Activated CD4-positive, CD25-positive, alpha-beta regulatory T cell treated with anti-CD3 and anti-CD28 coated beads, Interleukin-2, amount 50 U/mL, for 24 hours (primary cell): ENCODE data around the gene STX10.

ENCODE experiments used
- ATAC-seq, 2 donors: fragments of 150-1000 bp; cut with Tn5 transposase; one replicate each; pipeline ENCODE4 v1.10.0; 2021; ENCODE audit warnings: mild to moderate bottlenecking in 1 of 2, moderate library complexity in 1 of 2

Gene STX10

DNA sequence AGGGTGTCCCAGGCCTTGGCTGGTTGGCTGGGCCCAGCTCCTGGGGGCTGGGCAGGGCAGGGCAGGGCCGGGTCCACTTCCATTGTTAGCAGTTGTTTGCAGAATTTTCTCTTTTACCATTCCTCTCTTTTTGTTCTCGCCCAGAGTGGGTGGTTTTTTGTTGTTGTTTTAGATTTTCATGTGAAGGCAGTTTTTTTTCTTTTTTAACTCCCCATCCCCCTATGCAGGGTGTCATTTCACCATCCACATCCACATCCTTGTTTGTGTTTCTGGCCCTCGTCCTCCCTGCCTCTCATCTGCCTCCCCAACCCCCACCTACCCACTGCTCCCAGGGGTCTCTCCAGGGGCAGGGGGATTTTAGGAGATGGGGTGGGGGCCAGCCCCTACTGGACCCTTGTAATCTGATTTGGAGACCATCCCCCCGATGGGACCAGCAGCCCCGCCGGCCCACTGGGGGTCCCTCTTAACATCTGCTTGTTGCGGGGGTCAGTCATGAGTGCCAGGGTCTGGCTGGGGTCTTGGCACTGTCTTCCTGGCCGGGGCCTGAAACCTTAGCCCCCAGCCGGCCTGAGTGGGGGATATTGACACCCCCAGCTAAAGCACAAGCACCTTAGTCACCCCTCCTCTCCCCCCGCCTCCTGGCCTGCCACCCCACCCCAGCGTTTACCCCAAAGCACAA, 10.4 kb downstream of the STX10 start:
- ATAC-seq: no peak

DNA sequence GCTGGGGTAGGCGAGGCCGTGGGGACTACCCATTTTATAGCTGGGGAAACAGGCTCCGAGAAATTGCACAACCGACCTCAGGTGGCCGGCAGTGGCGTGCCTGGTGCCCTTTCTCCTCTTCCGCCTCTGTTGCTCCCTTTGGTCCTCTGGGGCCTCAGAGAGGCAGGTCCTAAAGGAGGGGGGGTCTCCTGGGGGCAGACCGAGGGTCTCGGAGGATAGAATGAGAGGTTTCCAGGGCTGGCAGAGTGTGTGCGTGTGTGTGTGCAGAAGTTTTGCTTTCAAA, 11.3 kb downstream of the STX10 start:
- no peak for ATAC-seq

GRCh38 chr19:13138171-13138915, 11.8 kb downstream of the STX10 start:
- no peak for ATAC-seq

DNA sequence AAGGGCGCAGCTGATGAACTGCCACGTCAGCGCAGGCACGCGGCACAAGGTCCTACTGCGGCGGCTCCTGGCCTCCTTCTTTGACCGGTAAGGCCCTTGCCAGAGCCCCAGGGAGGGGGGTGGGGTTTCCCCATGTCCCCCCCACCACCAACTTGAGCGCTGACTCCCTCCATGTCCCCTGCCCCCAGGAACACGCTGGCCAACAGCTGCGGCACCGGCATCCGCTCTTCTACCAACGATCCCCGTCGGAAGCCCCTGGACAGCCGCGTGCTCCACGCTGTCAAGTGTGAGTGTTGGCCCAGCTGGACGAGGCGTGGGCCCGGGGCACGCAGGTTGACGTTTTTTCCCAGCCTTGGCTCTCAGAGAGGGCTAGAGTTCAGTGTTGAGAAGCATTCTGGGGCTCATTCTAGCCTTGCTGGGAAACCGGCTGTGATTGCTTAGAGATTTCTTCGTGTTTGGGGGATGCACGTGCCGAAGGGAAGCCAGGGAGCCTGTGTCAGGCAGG, 12.8 kb downstream of the STX10 start:
- ATAC-seq: no peak

- no peak for ATAC-seq
These were observed 14.8 kb downstream of the STX10 start for GRCh38 chr19:13135068-13136062.

DNA sequence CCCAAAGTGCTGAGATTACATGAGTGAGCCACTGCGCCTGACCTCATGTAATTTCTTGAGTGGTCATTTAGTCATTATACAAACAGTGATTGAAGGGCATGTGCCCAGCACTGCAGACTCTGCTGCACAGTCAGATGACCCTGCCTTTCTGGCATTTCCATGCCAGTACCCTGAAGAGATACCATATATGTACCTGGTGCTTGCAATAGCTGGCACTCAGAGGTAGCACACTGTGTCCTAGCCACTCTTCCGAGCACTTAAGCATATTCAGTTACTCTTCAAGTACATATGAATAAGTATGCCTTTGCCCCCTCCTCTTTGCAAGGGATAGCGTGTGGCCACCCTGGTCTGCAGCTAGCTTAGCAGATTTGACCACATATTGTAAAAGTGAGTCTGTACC, 15.5 kb downstream of the STX10 start:
- no peak for ATAC-seq

GRCh38 chr19:13133241-13133870, 16.8 kb downstream of the STX10 start:
- ATAC-seq: no peak

GRCh38 chr19:13132471-13133180, 17.5 kb downstream of the STX10 start:
- peak; percentile 96 to 98 for ATAC-seq

- ATAC-seq: no peak
These were observed 19.2 kb downstream of the STX10 start for GRCh38 chr19:13130886-13131490.

- no peak for ATAC-seq
These were observed 20.8 kb downstream of the STX10 start for GRCh38 chr19:13129384-13129783.

- ATAC-seq: no peak
These were observed 21.6 kb downstream of the STX10 start for GRCh38 chr19:13128583-13128982.

GRCh38 chr19:13127811-13128575, 22.2 kb downstream of the STX10 start:
- no peak for ATAC-seq

DNA sequence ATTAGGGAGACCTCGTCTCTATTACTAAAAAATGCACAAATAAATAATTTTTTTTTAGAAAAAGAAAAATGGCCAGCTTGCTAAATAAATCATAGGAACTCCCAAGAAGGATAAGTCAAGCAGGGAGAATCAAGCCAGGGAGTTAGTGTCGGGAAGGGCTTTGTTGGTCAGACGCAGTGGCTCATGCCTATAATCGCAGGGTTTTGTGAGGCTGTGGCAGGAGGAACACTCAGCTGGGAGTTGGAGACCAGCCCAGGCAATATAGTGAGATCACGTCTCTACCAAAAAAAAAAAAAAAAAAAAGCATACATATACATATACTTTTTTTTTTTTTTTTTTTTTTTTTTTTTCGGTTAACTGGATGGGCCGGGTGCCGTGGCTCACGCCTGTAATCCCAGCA, 23.1 kb downstream of the STX10 start:
- no peak for ATAC-seq

GRCh38 chr19:13122980-13123957, 26.9 kb downstream of the STX10 start:
- no peak for ATAC-seq

DNA sequence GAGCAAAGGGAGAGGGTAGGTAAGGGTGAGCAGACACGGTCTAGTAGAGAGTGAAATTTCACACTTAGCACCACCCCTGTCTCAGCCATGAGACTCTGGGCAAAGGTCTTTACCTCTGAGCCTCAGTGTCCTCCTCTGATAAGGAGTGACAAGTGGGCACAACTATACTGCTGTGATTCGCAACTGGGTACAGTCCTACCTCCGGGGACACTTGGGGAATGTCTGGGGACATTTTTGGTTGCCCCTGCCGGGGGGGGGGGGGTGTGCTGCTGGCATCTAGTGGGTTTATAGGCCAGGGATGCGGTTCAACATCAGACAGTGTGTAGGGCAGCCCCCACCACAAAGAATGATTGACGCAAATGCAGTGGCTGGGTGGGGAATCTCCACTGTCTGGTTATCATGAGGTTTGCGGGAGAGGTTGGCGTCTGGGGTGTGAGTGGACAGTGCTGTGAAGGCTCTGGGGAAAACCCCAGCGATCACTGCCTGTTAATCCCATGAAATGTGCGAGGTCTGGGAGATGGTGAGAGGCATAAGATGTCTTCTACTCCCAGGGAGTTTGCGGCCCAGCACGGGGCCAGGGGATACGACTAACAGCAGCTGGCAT, 27.8 kb downstream of the STX10 start:
- no peak for ATAC-seq

DNA sequence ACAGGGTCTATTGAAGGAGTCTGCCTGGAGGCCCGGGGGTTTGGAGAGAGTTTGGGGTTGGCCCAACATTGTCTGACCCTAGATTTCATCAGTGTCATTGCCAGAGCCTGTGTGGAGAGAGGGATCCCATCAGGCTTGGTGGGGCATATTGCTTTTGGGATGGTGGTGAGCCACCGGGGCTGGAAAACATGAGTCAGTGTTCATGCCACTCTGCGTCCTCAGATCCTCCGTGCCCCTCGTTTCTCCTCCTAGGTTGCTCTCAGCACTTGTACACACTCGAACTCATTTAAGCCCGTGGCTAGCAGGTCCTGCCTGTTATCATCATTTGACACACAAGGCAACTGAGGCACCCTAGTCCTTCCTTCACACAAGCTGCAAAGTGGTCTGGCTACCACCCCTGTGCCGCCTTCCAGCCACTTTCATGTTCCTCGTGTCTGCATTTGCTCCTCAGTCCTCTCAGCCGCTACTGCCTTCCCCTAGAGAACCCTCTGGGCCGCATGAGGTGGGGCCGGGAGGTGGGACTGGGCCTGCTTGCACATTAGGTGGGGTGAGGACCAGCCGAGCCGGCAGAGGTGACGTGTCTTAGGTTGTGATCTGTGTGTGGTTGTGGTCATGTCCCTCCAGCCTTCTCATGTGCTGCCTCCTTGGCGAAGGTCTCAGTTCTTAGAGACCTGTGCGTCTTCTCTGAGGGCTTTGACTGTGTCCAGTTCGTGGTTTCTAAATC, 28.5 kb downstream of the STX10 start:
- ATAC-seq: no peak

- ATAC-seq: no peak
These were observed 29.4 kb downstream of the STX10 start for GRCh38 chr19:13120817-13121216.

GRCh38 chr19:13120031-13120430, 30.1 kb downstream of the STX10 start:
- no peak for ATAC-seq
